GM06990 (cell line): ENCODE measurements around the gene PITPNM3.
"Not testable (repeated sequence)": the region's sequence is repeated elsewhere in the genome, so short reads cannot be mapped to it uniquely, and the experiment has no call there.

Experiments
- DNase-seq: peaks from one replicate; pipeline ENCODE4 v3.0.0-alpha.2; 2011; ENCODE audit not compliant: insufficient read length; ENCODE audit errors: extremely low read depth
- H3K27me3 ChIP-seq: replicated peaks from 2 replicates; pipeline ENCODE4 v1.6.0; 2011; ENCODE audit warnings: low read length; ENCODE audit not compliant: control insufficient read depth, insufficient read depth
- H3K36me3 ChIP-seq: 2 replicates; pipeline ENCODE4 v1.5.1; 2011; ENCODE audit warnings: low read length; ENCODE audit not compliant: control insufficient read depth, insufficient read depth
- H3K4me3 ChIP-seq: replicated peaks from 2 replicates; pipeline ENCODE4 v1.5.1; 2011; ENCODE audit warnings: low read depth, mild to moderate bottlenecking, control low read depth, low read length
- CTCF ChIP-seq: IDR thresholded peaks from 2 replicates; pipeline ENCODE4 v1.5.1; 2011; ENCODE audit warnings: low read length, control low read depth, mild to moderate bottlenecking, inconsistent platforms; ENCODE audit not compliant: insufficient read depth, poor library complexity, severe bottlenecking

PITPNM3 gene

GRCh38 chr17:6485646-6486412 is 70.5 kb downstream of the PITPNM3 start:
- no peaks in the 10 kb centered on the region for H3K36me3 ChIP-seq
- no peak overlapping the region for H3K4me3 ChIP-seq
- TF ChIP-seq CTCF = no peak
- DNase-seq = no peak
- peaks cover 5% of the 10 kb centered on the region for H3K27me3 ChIP-seq

GRCh38 chr17:6483507-6483906 is 72.8 kb downstream of the PITPNM3 start:
- Histone ChIP-seq H3K36me3 (no peaks in the 10 kb centered on the region), H3K4me3 (no peak overlapping the region), H3K27me3 (peaks cover 3% of the 10 kb centered on the region)
- TF ChIP-seq CTCF = no peak
- no peak for DNase-seq

- H3K27me3 ChIP-seq, H3K4me3 ChIP-seq, H3K36me3 ChIP-seq, DNase-seq: not testable (repeated sequence)
These were observed 73.6 kb downstream of the PITPNM3 start for GRCh38 chr17:6482796-6483195.

- peaks cover 3% of the 10 kb centered on the region; the same call in 1 of the 2 replicates for H3K27me3 ChIP-seq
- H3K4me3 ChIP-seq = no peak overlapping the region
- DNase-seq = no peak
- TF ChIP-seq CTCF = no peak
- no peaks in the 10 kb centered on the region for H3K36me3 ChIP-seq
These were observed 74.3 kb downstream of the PITPNM3 start for GRCh38 chr17:6482105-6482455.

- Histone ChIP-seq H3K36me3 (no peaks in the 10 kb centered on the region), H3K4me3 (no peak overlapping the region), H3K27me3 (peaks cover 3% of the 10 kb centered on the region; the same call in 1 of the 2 replicates)
- TF ChIP-seq CTCF = no peak
- no peak for DNase-seq
These were observed 76.1 kb downstream of the PITPNM3 start for GRCh38 chr17:6480303-6480675.

GRCh38 chr17:6479622-6480302 is 76.6 kb downstream of the PITPNM3 start:
- peaks cover 3% of the 10 kb centered on the region; the same call in 1 of the 2 replicates for H3K27me3 ChIP-seq
- H3K36me3 ChIP-seq = no peaks in the 10 kb centered on the region
- no peak for DNase-seq
- no peak for TF ChIP-seq CTCF
- H3K4me3 ChIP-seq = no peak overlapping the region
